Activated B cell treated with CpG ODN at 0.5 μM for 24 hours (primary cell): ENCODE measurements around the gene STARD5. TPM values are rescaled to one million over a fixed set of nuclear protein-coding genes. Genes with fewer than 3 reads are reported as not detected.
A peak's percentile ranks its signal among the peaks of the same experiment; 100 is the strongest.

Experiments used
- ATAC-seq: fragments of 200-7000 bp; cut with Tn5 transposase; one replicate; pipeline ENCODE4 v1.10.0; 2021; ENCODE audit warnings: low read depth, mild to moderate bottlenecking, moderate library complexity
- CTCF ChIA-PET: fragments of 350-600 bp; sonication (Branson Sonifier 250); formaldehyde crosslinking; loops from one replicate; lab custom pipeline; 2021; ENCODE audit warnings: antibody characterized with exemption; lab: Charles Lee
- POLR2A ChIA-PET: fragments of 350-600 bp; sonication (Branson Sonifier 250); formaldehyde crosslinking; loops from one replicate; lab custom pipeline; 2021; ENCODE audit warnings: antibody characterized with exemption; lab: Charles Lee
- DNase-seq: peaks from one replicate; pipeline ENCODE4 v3.0.0; 2022
- H3K27ac Mint-ChIP-seq: one replicate; pipeline ENCODE4 v1.8.0; 2020; ENCODE audit warnings: mixed read lengths
- H3K27me3 Mint-ChIP-seq: one replicate; pipeline ENCODE4 v1.8.0; 2021; ENCODE audit warnings: mixed read lengths
- H3K36me3 Mint-ChIP-seq: one replicate; pipeline ENCODE4 v1.8.0; 2021; ENCODE audit warnings: low read depth, mixed read lengths
- H3K4me1 Mint-ChIP-seq: one replicate; pipeline ENCODE4 v1.8.0; 2021; ENCODE audit warnings: mixed read lengths
- H3K4me3 Mint-ChIP-seq: one replicate; pipeline ENCODE4 v1.8.0; 2020; ENCODE audit warnings: mild to moderate bottlenecking, mixed read lengths
- H3K9me3 Mint-ChIP-seq: one replicate; pipeline ENCODE4 v1.8.0; 2020; ENCODE audit warnings: mixed read lengths
- intact Hi-C: fragments of 100-400 bp; cut with micrococcal nuclease; formaldehyde crosslinking; loops from one replicate; pipeline ENCODE4 v1.15.1; 2024
- total RNA-seq: library from RNA; stranded (reverse); gene quantifications from 2 replicates; pipeline ENCODE4 v1.2.3, GENCODE V29; 2022
- TF ChIP-seq, protein P1 (sequence below): fragments of 200-600 bp; IDR thresholded peaks from one replicate; pipeline ENCODE4 v1.8.0; 2022; ENCODE audit warnings: antibody characterized with exemption, mild to moderate bottlenecking

The STARD5 gene
- total RNA-seq, 1 donor from 2014 or later = 14.3 TPM

DNA sequence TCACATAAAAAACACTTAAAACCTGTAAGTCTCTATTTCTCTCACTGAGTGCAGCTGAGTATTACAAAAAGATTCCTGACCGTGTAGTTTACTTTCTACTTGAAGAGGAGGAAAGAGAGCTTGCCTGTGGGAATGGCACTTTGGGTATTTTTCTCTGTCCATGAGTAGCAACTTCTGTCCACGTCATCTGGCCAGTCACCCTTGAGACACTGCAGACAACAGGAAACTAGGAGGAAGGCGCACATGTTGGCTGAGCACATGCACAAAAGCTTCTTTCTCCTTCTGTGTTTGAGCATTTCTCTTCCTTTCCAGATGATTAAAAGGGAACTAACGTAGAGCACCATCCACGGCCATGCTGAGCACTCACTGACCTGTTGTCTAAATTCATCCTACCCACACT lies 19.7 kb downstream of the STARD5 start:
- peak overlapping the region; percentile 99 for H3K4me3 Mint-ChIP-seq
- peak overlapping the region; percentile 99 for H3K27ac Mint-ChIP-seq
- ATAC-seq (no peak), DNase-seq (no peak)
- ChIA-PET POLR2A (interaction anchor here (0.6 to 14.0 kb wide), 8 partner anchors 8 to 1414 kb away, joined by 4 to 631 read pairs (median 28); partner anchors contain the start of gene STARD5), CTCF (interaction anchor here (1.4 to 1.6 kb wide), 4 partner anchors 11 to 38 kb away, joined by 3 to 5 read pairs (median 4); no protein-coding TSS in a partner anchor)
- H3K36me3 Mint-ChIP-seq = peaks cover 100% of the 10 kb centered on the region
- H3K27me3 Mint-ChIP-seq = no peaks in the 10 kb centered on the region
- intact Hi-C loops = no loop called here
- H3K9me3 Mint-ChIP-seq = no peaks in the 10 kb centered on the region
- peaks cover 85% of the 10 kb centered on the region for H3K4me1 Mint-ChIP-seq
- TF ChIP-seq, protein P1, sequence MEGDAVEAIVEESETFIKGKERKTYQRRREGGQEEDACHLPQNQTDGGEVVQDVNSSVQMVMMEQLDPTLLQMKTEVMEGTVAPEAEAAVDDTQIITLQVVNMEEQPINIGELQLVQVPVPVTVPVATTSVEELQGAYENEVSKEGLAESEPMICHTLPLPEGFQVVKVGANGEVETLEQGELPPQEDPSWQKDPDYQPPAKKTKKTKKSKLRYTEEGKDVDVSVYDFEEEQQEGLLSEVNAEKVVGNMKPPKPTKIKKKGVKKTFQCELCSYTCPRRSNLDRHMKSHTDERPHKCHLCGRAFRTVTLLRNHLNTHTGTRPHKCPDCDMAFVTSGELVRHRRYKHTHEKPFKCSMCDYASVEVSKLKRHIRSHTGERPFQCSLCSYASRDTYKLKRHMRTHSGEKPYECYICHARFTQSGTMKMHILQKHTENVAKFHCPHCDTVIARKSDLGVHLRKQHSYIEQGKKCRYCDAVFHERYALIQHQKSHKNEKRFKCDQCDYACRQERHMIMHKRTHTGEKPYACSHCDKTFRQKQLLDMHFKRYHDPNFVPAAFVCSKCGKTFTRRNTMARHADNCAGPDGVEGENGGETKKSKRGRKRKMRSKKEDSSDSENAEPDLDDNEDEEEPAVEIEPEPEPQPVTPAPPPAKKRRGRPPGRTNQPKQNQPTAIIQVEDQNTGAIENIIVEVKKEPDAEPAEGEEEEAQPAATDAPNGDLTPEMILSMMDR = no peak

DNA sequence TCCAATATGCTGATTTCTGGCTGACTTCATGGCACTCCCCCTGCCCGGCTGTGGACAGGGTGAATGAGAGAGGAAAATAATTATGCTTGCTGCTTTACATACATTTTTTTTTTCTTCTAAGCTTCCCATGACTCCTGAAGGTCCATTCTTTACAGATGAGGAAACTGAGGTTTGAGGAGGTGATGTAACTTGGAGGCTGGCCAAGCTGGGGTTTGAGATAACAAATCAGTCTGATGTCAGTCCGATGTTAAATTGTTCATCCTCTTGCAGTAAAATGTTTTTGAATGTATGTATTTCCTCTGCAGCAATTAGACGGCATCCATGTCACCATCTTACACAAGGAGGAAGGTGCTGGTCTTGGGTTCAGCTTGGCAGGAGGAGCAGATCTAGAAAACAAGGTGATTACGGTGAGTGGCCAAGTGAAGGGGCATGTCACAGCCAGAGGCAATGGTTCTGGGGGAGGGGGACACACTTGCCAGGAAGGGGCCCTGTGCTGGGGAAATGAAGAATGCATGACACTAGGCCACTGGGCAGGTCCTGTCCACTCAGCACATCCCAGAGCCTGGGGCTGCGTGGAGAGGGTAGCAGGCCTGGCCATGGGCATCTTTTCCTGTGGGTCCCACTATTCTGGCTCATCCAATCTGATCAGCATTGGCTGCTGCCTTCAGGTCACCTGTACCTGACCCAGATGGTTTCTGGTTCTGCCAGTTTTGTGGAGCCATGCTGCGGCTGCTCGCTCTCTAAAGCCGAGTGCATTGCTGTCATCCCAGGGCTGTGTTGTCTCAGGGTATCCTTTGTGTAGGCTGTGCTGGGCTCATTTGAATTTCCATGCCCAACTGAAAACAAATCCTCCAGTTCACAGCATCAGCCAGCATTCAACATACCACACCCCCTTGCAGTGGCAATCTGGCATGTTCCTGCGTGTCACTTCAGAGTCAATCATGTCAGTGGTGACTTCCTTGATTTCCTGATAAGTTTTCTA lies 20.4 kb downstream of the STARD5 start:
- Mint-ChIP-seq H3K9me3 (no peaks in the 10 kb centered on the region), H3K4me3 (peak overlapping the region; percentile 99), H3K27ac (peak overlapping the region; percentile 99), H3K4me1 (peaks cover 89% of the 10 kb centered on the region), H3K36me3 (peaks cover 100% of the 10 kb centered on the region), H3K27me3 (no peaks in the 10 kb centered on the region)
- ATAC-seq (no peak), DNase-seq (no peak)
- POLR2A ChIA-PET = interaction anchor here (0.6 to 14.9 kb wide), 10 partner anchors 2 to 31 kb away, joined by 3 to 631 read pairs (median 24); partner anchors contain the start of gene STARD5
- intact Hi-C loops = loop anchor here (2.0 kb wide), 1 partner anchor 17 kb away; no protein-coding TSS in a partner anchor
- CTCF ChIA-PET = interaction anchor here (0.7 to 5.2 kb wide), 7 partner anchors 8 to 29 kb away, joined by 3 to 51 read pairs (median 4); partner anchors contain the start of gene STARD5
- TF ChIP-seq, protein P1 = no peak

DNA sequence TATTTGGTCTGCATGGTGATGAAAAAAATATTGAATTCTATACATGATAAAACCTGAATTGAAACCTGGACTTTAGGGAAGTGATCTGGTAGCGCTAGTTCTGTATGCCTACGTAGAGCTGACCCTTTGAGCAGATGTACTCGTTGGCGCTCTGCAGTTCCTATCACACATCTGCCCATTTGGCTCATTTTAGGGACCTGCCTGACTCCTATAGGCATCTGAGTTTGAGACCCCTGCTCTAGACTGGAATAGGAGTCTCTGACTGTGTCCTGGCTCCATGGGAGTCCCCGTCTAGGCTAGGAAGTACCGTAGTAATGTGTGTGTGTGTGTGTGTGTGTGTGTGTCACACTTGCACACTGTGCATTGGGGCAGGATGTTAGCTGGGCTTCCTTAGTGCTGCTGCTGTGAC lies 21.2 kb downstream of the STARD5 start:
- Mint-ChIP-seq H3K4me1 (peaks cover 97% of the 10 kb centered on the region), H3K4me3 (peak overlapping the region; percentile 99), H3K27ac (peak overlapping the region; percentile 99), H3K36me3 (peaks cover 100% of the 10 kb centered on the region), H3K27me3 (no peaks in the 10 kb centered on the region), H3K9me3 (no peaks in the 10 kb centered on the region)
- CTCF ChIA-PET = interaction anchor here (1.0 to 5.2 kb wide), 8 partner anchors 9 to 37 kb away, joined by 4 to 51 read pairs (median 8); partner anchors contain the start of gene STARD5
- ATAC-seq = peak; percentile 45
- intact Hi-C loops = loop anchor here (1.0 to 2.0 kb wide), 5 partner anchors 8 to 27 kb away; partner anchors contain the start of gene STARD5
- no peak for DNase-seq
- TF ChIP-seq, protein P1 = no peak
- POLR2A ChIA-PET = interaction anchor here (0.6 to 14.9 kb wide), 13 partner anchors 3 to 46 kb away, joined by 3 to 631 read pairs (median 14); partner anchors contain the start of gene STARD5

DNA sequence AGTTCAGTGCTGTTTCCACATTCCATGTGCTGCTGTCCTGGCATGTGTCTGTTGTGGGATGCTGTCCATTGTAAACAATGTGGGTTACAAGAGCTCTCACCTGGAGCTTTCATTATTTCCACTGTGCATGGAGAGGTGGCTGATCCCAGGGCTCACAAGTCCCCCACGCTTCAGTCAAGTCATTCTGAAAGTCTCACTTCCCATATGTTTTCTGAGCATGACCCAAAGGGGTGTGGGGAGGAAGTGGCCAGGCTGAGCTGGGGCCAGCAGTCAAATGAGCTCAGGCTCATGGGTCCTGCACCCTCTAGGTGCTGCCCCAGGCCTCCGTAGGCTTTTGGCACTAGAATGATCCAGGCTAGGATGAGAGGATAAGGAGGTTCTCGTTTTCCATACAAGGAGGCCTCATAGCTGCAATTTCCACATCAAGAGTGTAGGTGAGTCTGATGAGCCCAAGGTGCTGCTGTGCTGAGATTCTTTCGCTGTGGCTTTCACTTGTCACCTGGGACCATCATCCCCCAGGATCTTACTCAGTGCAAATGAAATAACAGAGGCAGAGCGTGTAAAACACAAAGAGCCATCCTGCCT lies 22.0 kb downstream of the STARD5 start:
- TF ChIP-seq, protein P1 = no peak
- DNase-seq (peak; percentile 56), ATAC-seq (peak; percentile 74)
- POLR2A ChIA-PET = interaction anchor here (0.7 to 14.9 kb wide), 21 partner anchors 3 to 310 kb away, joined by 3 to 631 read pairs (median 5); partner anchors contain the start of genes STARD5 and TLNRD1
- Mint-ChIP-seq H3K4me3 (peak overlapping the region; percentile 99), H3K27ac (peak overlapping the region; percentile 99), H3K27me3 (no peaks in the 10 kb centered on the region), H3K36me3 (peaks cover 100% of the 10 kb centered on the region), H3K4me1 (peaks cover 96% of the 10 kb centered on the region), H3K9me3 (no peaks in the 10 kb centered on the region)
- intact Hi-C loops = loop anchor here (1.0 to 2.0 kb wide), 5 partner anchors 8 to 27 kb away; partner anchors contain the start of gene STARD5
- CTCF ChIA-PET = interaction anchor here (0.8 to 5.2 kb wide), 13 partner anchors 9 to 98 kb away, joined by 3 to 51 read pairs (median 5); partner anchors contain the start of gene STARD5
